Activated gamma-delta T cell (primary cell): ENCODE data around the gene CASP8.
"Not testable (repeated sequence)": the region's sequence is repeated elsewhere in the genome, so short reads cannot be mapped to it uniquely, and the experiment has no call there.

Source experiments
- DNase-seq: peaks from one replicate; lab custom pipeline; 2025; lab: John Stamatoyannopoulos, UW

CASP8 gene

GRCh38 chr2:201270293-201271001 lies 10.1 kb downstream of the CASP8 start:
- no peak for DNase-seq

GRCh38 chr2:201271917-201272316 lies 11.6 kb downstream of the CASP8 start:
- DNase-seq, result no peak

- no peak for DNase-seq
Measured at GRCh38 chr2:201273330-201273983, 13.1 kb downstream of the CASP8 start.

- no peak for DNase-seq
Measured at GRCh38 chr2:201275069-201275468, 14.7 kb downstream of the CASP8 start.

GRCh38 chr2:201275990-201276389 lies 15.7 kb downstream of the CASP8 start:
- no peak for DNase-seq

- DNase-seq, result no peak
Measured at GRCh38 chr2:201276511-201276910, 16.2 kb downstream of the CASP8 start.

GRCh38 chr2:201279079-201279478 lies 18.7 kb downstream of the CASP8 start:
- no peak for DNase-seq

- no peak for DNase-seq
Measured at GRCh38 chr2:201280191-201281040, 20.1 kb downstream of the CASP8 start.

GRCh38 chr2:201285499-201285898 lies 25.2 kb downstream of the CASP8 start:
- DNase-seq, result no peak

- not testable (repeated sequence) for DNase-seq
Measured at GRCh38 chr2:201290457-201291148, 30.3 kb downstream of the CASP8 start.

GRCh38 chr2:201298462-201299052 lies 38.2 kb downstream of the CASP8 start:
- DNase-seq, result no peak

- DNase-seq, result not testable (repeated sequence)
Measured at GRCh38 chr2:201299929-201300328, 39.6 kb downstream of the CASP8 start.

- no peak for DNase-seq
Measured at GRCh38 chr2:201307876-201308275, 47.5 kb downstream of the CASP8 start.

GRCh38 chr2:201308914-201309313 lies 48.6 kb downstream of the CASP8 start:
- DNase-seq, result no peak

GRCh38 chr2:201313362-201313761 lies 53.0 kb downstream of the CASP8 start:
- no peak for DNase-seq

GRCh38 chr2:201319511-201319910 lies 59.2 kb downstream of the CASP8 start:
- DNase-seq, result no peak

GRCh38 chr2:201320257-201320656 lies 59.9 kb downstream of the CASP8 start:
- no peak for DNase-seq

- DNase-seq, result no peak
Measured at GRCh38 chr2:201320701-201321100, 60.4 kb downstream of the CASP8 start.

- no peak for DNase-seq
Measured at GRCh38 chr2:201322772-201323171, 62.4 kb downstream of the CASP8 start.

- DNase-seq, result no peak
Measured at GRCh38 chr2:201327678-201328077, 67.3 kb downstream of the CASP8 start.

GRCh38 chr2:201329409-201329808 lies 69.1 kb downstream of the CASP8 start:
- no peak for DNase-seq
